HG02571 (cell line): ENCODE measurements around the gene SIX5.

Experiments
- ATAC-seq: cut with Tn5 transposase; IDR thresholded peaks from one replicate; pipeline ENCODE4 v1.9.1; 2021; ENCODE audit warnings: mild to moderate bottlenecking, moderate library complexity; ENCODE audit not compliant: unreplicated experiment

SIX5 gene

GRCh38 chr19:45793178-45793564, 24.1 kb upstream of the SIX5 start:
- ATAC-seq: no peak

DNA sequence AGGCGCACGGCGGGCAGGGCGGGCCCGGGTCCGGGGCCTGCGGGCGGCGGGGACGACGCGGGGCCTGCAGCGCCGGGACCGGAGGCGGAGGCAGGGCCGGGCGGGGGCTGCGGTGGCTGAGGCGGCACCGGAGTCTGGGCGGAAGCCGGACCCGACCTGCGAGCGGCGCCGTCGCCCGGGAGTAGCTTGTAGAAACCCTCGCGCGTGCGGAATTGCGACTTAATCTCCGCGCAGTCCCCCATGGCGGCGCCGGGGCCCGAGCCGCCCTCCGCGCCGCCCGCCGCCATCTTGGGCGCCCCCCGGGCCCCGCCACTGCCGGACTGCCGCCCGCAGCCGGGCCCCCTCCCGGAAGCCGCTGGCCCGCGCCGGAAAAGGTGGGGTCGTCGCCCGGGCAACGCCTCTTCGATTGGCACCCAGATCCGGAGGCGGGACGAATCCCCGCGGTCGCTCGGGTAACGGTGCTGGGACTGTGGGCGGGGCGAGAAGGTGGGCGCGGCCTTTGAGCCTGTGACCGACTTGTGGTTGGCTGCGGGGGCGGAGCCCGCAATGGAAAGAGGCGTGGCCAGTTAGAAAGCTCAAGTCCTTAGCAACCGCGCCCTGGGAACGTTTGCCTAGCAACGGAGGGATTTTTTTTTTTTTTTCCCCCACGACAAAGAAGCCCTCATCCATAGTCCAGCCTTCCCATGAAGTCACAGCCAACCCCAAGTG, 23.6 kb upstream of the SIX5 start, which contains the start of gene DMWD:
TSS of gene DMWD (minus strand) at position 376 of the 708 bp plus-strand sequence. CDS start at position 287, 89 bp downstream.
- peak; percentile 92 for ATAC-seq

GRCh38 chr19:45791744-45792469, 22.9 kb upstream of the SIX5 start:
- ATAC-seq: no peak

GRCh38 chr19:45790942-45791341, 21.9 kb upstream of the SIX5 start:
- no peak for ATAC-seq

DNA sequence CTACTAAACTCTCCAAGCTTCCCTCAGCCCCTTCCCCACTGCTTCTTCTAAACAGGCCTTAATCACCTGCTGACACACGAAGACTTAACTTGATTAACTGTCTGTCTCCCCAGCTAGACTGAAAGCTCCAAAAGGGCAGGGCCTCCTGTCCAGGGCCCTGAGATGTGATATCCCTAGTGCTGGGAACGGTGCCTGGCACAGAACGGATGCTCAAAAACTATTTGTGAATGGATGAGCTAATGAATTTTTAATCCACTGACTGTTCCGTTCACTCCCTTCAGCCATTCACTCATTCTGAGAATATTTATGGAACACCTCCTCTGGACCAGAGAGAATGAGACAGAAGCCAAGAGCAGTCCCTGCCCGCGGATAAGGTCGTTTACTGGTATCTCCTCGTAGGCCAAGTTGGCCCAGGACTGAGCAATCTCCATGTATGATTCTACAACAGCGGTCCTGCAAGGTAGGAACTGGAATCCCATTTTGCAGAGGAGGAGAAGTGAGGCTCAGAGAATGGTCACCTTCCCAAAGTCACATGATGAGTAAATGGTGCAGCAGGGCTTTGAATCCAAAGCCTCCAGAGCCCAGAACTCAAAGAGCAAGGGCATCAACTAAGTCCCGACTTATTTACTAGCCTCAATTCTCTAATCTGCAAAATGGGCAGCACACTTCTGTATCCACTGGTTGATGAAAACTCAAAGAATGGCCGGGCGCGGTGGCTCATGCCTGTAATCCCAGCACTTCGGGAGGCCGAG, 20.2 kb upstream of the SIX5 start:
- no peak for ATAC-seq

DNA sequence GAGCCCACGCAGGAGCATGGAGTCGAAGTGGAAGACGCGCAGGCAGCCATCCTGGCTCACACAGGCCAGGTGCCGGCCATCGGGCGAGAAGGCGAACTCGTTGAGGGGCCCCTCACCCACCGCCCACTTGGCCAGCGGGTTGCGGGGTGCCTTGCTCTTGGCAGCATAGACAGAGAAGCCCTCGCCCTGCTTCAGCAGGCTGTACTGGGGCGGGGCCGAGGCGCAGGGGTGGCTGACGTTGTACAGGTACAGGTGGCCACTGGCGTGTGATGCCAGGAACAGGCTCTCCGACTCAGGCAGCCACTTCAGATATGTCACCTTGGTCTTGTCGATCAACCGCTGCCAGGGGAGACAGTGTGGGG, 17.5 kb upstream of the SIX5 start:
- ATAC-seq: no peak

DNA sequence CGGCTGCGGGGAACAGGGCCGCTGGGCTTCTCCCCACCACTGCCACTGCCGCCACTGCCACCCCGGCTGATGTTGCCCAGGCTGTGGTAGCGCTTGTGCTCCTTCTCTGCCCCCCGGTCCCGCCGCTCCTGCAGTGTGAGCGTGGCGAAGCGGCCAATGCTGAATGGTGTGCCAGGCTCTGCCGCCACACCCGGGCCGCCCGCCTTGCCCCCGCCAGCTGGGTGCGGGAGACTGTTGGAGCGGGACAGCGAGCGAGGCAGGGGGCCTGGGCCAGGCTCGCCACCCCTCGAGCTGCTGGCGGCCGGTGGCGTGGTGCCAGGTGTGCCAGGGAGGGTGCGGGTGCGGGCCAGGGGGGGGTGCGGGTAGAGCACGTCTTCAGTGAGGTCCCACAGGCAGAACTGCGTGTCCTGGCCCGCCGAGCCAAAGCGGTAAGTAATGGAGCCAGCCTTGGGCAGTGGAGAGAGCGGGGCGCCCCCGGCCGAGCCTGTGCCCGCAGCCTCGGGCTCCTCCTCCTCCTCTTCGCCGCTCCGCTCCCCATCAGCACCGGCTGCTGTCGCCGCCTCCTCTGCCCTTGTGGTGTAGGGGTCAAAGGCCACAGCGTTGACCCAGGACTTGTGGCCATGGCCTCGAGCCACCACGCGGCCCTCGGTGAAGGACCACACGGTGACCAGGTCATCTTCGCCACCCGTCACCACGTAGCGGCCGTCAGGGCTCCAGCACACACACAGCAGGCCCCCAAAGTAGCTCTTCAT, 16.9 kb upstream of the SIX5 start:
- no peak for ATAC-seq

- ATAC-seq: no peak
Measured at GRCh38 chr19:45785097-45785496, 16.0 kb upstream of the SIX5 start.

- no peak for ATAC-seq
Measured at GRCh38 chr19:45784096-45784495, 15.0 kb upstream of the SIX5 start.

DNA sequence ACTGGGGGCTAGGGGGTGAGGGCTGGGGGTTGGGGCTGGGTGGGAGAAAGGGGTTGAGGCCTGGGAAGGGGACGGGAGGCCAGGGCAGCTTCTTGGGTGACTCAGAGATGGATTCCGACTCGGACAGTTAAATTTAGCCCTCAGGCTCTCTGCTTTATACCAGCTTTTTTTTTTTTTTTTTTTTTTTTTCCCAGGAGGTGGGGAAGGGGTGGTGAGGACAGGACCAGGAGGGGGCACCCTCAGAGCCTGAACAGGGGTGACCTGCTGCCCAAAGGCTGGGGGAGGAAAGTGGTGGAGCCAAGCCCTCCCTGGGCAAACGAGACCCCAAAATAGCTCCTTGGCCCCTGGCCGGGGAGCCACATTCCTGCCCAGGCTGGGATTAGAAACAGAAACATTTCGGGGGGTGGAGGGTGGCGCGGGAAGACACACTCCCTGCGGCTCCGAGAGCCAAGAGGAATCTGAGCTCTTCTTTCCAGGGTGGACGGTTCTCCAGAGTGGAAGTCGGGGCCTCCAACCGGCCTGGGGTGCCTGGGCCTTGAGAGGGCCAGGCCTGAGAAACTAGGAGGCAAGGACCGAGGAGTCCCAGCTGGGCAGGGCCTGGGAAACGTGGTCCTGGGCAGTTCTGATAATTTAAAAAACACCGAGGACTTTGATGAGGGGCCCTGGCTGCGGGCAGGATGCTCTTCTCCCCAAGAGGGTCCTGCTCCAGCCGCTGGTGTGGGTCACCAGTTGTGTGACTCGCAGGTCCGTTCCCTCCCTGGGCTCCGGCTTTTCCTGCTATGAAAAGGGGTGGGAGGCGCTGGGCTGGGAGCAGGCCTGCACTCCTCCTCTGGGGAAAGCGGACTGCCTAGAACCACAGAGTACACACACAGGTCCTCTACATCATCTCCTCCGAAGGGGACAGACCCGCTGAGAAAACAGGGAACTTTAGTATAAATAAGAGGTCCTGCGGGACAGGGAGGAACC, 14.1 kb upstream of the SIX5 start:
- ATAC-seq: no peak

GRCh38 chr19:45782162-45782691, 13.2 kb upstream of the SIX5 start, which contains the start of gene DMPK:
DMPK (minus strand) TSS chr19:45782490; CDS start chr19:45782352, 138 bp downstream.
- ATAC-seq: no peak

GRCh38 chr19:45781214-45782161, 12.4 kb upstream of the SIX5 start:
- no peak for ATAC-seq

DNA sequence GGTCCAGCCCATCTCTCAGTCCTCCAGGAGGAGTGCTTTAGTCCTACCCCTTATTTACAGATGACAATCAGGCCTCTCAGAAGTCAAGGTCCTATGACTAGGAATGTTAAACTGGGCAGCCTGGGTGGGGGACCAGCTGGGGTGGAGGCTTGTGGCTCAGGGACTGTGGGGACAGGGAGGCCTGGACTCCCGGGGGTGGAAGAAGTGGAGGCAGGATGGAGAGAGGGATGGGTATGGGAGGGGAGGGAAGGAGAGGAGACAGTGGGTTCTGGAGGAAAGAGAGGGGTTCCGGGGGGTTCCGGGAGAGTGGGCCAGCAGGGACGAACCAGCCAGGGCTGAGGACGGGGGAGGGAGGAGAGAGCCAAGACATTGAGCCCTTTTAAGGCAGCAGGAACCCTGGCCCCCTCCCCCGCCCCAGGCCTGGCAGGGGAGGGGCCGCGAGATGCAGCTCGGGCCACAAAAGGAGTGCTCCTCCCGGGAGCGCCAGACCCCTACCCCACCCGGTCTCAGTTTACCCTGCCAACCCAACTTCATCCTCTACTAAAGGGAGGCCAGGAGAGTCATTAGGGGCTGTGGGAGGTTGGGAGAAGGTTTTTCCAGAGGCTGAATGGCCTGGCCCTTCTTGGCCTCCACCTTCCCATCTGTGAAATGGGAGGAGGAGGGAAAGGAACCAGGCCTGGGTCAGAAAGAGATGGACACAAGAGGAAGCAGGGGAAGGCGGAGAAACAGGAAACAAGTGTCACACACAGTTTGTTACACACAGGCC, 11.6 kb upstream of the SIX5 start:
- ATAC-seq: no peak

GRCh38 chr19:45780146-45780447, 11.0 kb upstream of the SIX5 start:
- no peak for ATAC-seq

GRCh38 chr19:45779231-45780145, 10.4 kb upstream of the SIX5 start:
- peak; percentile 68 for ATAC-seq

DNA sequence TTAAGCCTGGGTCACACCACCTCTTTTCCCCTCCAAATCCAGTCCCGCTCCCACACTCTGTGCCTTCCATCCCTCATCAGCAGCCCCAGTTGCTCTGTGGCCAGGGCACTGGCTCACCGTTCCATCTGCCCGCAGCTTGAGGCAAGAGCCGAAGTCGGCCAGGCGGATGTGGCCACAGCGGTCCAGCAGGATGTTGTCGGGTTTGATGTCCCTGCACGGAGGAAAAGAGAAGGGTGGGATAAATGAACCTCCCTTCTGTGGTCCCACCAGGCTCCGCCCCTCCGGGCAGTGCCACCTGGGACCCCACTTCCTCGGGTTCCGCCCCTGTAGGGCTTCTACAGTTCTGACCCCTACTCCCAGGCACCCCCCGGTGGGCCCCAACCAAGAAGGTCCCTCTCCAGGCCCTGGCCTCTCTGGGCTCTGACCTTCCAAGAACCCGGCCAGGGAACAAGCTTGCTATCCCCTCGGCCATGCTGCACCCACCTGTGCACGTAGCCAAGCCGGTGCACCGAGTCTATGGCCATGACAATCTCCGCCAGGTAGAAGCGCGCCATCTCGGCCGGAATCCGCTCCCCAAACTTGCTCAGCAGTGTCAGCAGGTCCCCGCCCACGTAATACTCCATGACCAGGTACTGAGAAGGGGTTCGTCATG, 9.1 kb upstream of the SIX5 start:
- no peak for ATAC-seq
